Measurements from ENCODE around the gene KLHL36. TPM values are rescaled to one million over a fixed set of nuclear protein-coding genes. Genes with fewer than 3 reads are reported as not detected.

The KLHL36 gene
- total and polyA plus RNA-seq, 9 of the 15 experiments (the other 6 are each of a cell fraction or from before 2014, with no cell fraction given): 2.1 to 51.2 (median 18.5) TPM

DNA sequence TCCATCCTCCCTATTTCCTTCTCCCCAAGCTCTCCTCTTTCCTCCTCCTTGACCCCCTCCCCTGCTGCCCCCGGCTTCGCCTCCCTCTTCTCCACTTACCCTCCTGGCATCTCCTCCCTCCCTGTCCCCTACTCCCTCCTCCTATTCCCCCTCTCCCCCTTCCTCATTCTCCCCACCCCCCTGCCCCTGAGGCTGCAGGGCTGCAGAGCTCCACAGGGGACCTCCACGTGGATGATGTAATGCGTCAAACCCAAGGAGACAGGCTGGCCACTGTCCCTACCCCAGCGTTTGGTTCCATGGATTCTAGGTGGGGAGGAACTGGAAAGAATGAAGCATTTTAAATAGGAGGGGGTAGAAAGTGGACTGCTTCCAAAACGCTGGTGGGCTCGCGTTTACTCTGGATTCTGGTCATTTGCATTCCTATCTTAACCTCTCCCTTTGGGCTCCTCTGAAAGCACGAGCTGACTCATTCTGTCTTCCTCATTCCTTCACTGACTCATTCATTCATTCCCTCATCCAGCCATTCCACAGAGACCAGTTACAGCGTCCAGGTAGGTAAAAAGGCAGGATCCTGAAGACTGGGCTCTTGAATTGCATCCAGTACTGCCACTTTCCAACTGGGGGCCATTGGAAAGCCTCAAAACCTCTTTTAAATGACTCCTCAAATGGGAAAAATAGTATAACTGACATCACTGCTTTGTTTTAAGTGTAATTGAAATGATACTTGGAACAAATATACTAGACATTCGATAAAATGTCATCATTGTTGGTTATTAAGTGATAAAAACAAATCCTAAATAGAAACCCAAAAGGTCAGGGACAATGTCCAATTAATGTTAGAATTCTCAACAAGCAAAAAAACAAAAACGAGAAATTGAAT, 29.5 kb upstream of the KLHL36 start (continued):
- TF ChIP-seq SREBF1 (IDR thresholded peaks at IDR 0.05; ENCODE audit: borderline replicate concordance, low read depth, low read length) (no peak), GABPB2 (CRISPR knock-in tag; conservative IDR thresholded peaks at IDR 0.05) (no peak), COPS2 (conservative IDR thresholded peaks at IDR 0.05) (no peak), POLR3G (IDR thresholded peaks at IDR 0.05; ENCODE audit: extremely low read depth, insufficient read length, insufficient replicate concordance) (no peak), SRF (CRISPR knock-in tag; IDR thresholded peaks at IDR 0.05) (no peak), SMARCC2 (IDR thresholded peaks at IDR 0.05; ENCODE audit: low read depth) (peak; percentile 56; the same call in 1 of the 2 replicates), ZNF3 (CRISPR knock-in tag; IDR thresholded peaks at IDR 0.05) (no peak), ZNF76 (CRISPR knock-in tag; IDR thresholded peaks at IDR 0.05; ENCODE audit: borderline replicate concordance) (no peak), TRIM24 (IDR thresholded peaks at IDR 0.05) (peak in 1 of 2 experiments; percentile 49; a peak in 1 of 4 replicates), MCM5 (IDR thresholded peaks at IDR 0.05; ENCODE audit: low read depth) (no peak), MTA1 (IDR thresholded peaks at IDR 0.05; ENCODE audit: borderline replicate concordance) (no peak), SMARCA5 (IDR thresholded peaks at IDR 0.05) (0 out of 2 replicates have a peak, but pooled peaks have one; percentile 59), ZBTB1 (CRISPR knock-in tag; IDR thresholded peaks at IDR 0.05; ENCODE audit: borderline replicate concordance, low read depth) (no peak), MYBL2 (IDR thresholded peaks at IDR 0.05; ENCODE audit: low read depth) (no peak), MYBL2 (CRISPR knock-in tag; IDR thresholded peaks at IDR 0.05; ENCODE audit: borderline replicate concordance) (no peak), ZNF324 (CRISPR knock-in tag; IDR thresholded peaks at IDR 0.05) (no peak), CCNT2 (IDR thresholded peaks at IDR 0.05; ENCODE audit: borderline replicate concordance, extremely low read depth, insufficient read length, low read depth, low read length) (peak; percentile 26), ZNF197 (CRISPR knock-in tag; IDR thresholded peaks at IDR 0.05; ENCODE audit: low read depth) (no peak), IRF2 (CRISPR knock-in tag; IDR thresholded peaks at IDR 0.05) (no peak), PHB2 (IDR thresholded peaks at IDR 0.05; ENCODE audit: low read depth) (no peak; the same call in 1 of the 2 replicates), NRF1 (conservative IDR thresholded peaks at IDR 0.05 in 1 of 2, IDR thresholded peaks at IDR 0.05 in 1 of 2) (no peak)
- TF ChIP-seq, protein P1, sequence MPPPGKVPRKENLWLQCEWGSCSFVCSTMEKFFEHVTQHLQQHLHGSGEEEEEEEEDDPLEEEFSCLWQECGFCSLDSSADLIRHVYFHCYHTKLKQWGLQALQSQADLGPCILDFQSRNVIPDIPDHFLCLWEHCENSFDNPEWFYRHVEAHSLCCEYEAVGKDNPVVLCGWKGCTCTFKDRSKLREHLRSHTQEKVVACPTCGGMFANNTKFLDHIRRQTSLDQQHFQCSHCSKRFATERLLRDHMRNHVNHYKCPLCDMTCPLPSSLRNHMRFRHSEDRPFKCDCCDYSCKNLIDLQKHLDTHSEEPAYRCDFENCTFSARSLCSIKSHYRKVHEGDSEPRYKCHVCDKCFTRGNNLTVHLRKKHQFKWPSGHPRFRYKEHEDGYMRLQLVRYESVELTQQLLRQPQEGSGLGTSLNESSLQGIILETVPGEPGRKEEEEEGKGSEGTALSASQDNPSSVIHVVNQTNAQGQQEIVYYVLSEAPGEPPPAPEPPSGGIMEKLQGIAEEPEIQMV (tag; conservative IDR thresholded peaks at IDR 0.05; ENCODE audit: low read depth): no peak
- TF ChIP-seq, protein P2, sequence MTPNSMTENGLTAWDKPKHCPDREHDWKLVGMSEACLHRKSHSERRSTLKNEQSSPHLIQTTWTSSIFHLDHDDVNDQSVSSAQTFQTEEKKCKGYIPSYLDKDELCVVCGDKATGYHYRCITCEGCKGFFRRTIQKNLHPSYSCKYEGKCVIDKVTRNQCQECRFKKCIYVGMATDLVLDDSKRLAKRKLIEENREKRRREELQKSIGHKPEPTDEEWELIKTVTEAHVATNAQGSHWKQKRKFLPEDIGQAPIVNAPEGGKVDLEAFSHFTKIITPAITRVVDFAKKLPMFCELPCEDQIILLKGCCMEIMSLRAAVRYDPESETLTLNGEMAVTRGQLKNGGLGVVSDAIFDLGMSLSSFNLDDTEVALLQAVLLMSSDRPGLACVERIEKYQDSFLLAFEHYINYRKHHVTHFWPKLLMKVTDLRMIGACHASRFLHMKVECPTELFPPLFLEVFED (CRISPR knock-in tag; conservative IDR thresholded peaks at IDR 0.05): peak; percentile 75; the same call in 1 of the 2 replicates
- TF ChIP-seq, protein P3, sequence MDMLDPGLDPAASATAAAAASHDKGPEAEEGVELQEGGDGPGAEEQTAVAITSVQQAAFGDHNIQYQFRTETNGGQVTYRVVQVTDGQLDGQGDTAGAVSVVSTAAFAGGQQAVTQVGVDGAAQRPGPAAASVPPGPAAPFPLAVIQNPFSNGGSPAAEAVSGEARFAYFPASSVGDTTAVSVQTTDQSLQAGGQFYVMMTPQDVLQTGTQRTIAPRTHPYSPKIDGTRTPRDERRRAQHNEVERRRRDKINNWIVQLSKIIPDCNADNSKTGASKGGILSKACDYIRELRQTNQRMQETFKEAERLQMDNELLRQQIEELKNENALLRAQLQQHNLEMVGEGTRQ (CRISPR knock-in tag; IDR thresholded peaks at IDR 0.05): no peak
